HepG2 (cell line): ENCODE results near the gene NUDT13. TPM values are rescaled to one million over a fixed set of nuclear protein-coding genes. Genes with fewer than 3 reads are reported as not detected.
A peak's percentile ranks its signal among the peaks of the same experiment; 100 is the strongest.

Experiments used
- ATAC-seq: fragments of 200-7000 bp; cut with Tn5 transposase; 3 replicates; pipeline ENCODE4 v1.9.1; 2020; ENCODE audit warnings: mild to moderate bottlenecking, moderate library complexity
- BruUV-seq: library from RNA; stranded (reverse); fragments of 400-500 nt; replicated peaks from 2 replicates; lab custom pipeline; 2021; lab: Mats Ljungman, UMichigan
- CTCF ChIA-PET: fragments of 300-600 bp; formaldehyde crosslinking; extraction: SDS; loops from one replicate; lab custom pipeline; 2021; ENCODE audit warnings: low total read pairs, inconsistent platforms, low intra/inter-chr PET ratio; lab: Yijun Ruan, JAX
- POLR2A ChIA-PET: fragments of 350-600 bp; sonication (Branson Sonifier 250); formaldehyde crosslinking; loops from one replicate; lab custom pipeline; 2020; ENCODE audit warnings: antibody characterized with exemption, inconsistent platforms; lab: Yijun Ruan, JAX
- DNase-seq: peaks from one replicate; pipeline ENCODE4 v3.0.0-alpha.2; 2015; ENCODE audit warnings: low spot score
- FAIRE-seq: peaks from 3 replicates; lab custom pipeline; 2011; peaks lifted over from hg19 to GRCh38; lab: Jason Lieb, UNC
- H2AFZ ChIP-seq: one replicate; pipeline ENCODE4 v1.6.1; 2011; ENCODE audit warnings: low read length, inconsistent platforms
- H3K27ac ChIP-seq: fragments of 300-600 bp; 3 replicates; pipeline ENCODE4 v1.8.0; 2011; ENCODE audit warnings: mixed run types, mild to moderate bottlenecking, mixed read lengths, low read length, inconsistent platforms; ENCODE audit not compliant: insufficient read depth; ENCODE audit errors: extremely low read length
- H3K27me3 ChIP-seq, 2 experiments: fragments of 200-600 bp in 1 of 2; 2 replicates in 1 of 2; 3 replicates in 1 of 2; pipeline versions ENCODE4 v1.6.0 to v1.8.0; 2011; ENCODE audit warnings: low read length in 2 of 2, mild to moderate bottlenecking in 2 of 2, moderate library complexity in 2 of 2, inconsistent platforms in 1 of 2; ENCODE audit not compliant: insufficient read depth in 2 of 2, control insufficient read depth in 1 of 2
- H3K36me3 ChIP-seq, 2 experiments: fragments of 200-600 bp in 1 of 2; replicated peaks in 1 of 2; 2 replicates in 1 of 2; 3 replicates in 1 of 2; pipeline versions ENCODE4 v1.5.1 to v1.8.0; 2011; ENCODE audit warnings: low read length in 2 of 2, inconsistent platforms in 1 of 2; ENCODE audit not compliant: insufficient read depth in 2 of 2, control insufficient read depth in 1 of 2
- H3K4me1 ChIP-seq: 2 replicates; pipeline ENCODE4 v1.5.1; 2012; ENCODE audit warnings: low read length, inconsistent platforms; ENCODE audit not compliant: insufficient read depth
- H3K4me2 ChIP-seq: 2 replicates; pipeline ENCODE4 v1.6.0; 2011; ENCODE audit warnings: low read depth, low read length, inconsistent platforms
- H3K4me3 ChIP-seq, 3 experiments: fragments of 200-600 bp in 1 of 3; sonication (generic), shearing (Covaris generic) in 1 of 3; replicated peaks in 1 of 3; 2 replicates each; pipeline ENCODE4 v1.5.1; 2011 to 2016; ENCODE audit warnings: low read length in 3 of 3, inconsistent platforms in 2 of 3, low read depth in 2 of 3, mild to moderate bottlenecking in 2 of 3, control low read depth in 1 of 3, mixed read lengths in 1 of 3; ENCODE audit not compliant: insufficient read depth in 1 of 3
- H3K79me2 ChIP-seq: one replicate; pipeline ENCODE4 v1.6.1; 2011; ENCODE audit warnings: low read length, inconsistent platforms; ENCODE audit not compliant: insufficient read depth
- H3K9ac ChIP-seq: 2 replicates; pipeline ENCODE4 v1.6.0; 2011; ENCODE audit warnings: mild to moderate bottlenecking, low read depth, low read length, inconsistent platforms; ENCODE audit not compliant: insufficient read depth
- H3K9me3 ChIP-seq: 2 replicates; pipeline ENCODE4 v1.5.1; 2012; ENCODE audit warnings: mild to moderate bottlenecking, low read length
- H4K20me1 ChIP-seq: 2 replicates; pipeline ENCODE4 v1.6.0; 2011; ENCODE audit warnings: inconsistent platforms, mild to moderate bottlenecking, low read length, moderate library complexity; ENCODE audit not compliant: insufficient read depth
- KDM5A ChIP-seq: fragments of 200-600 bp; sonication (generic); IDR thresholded peaks from 2 replicates; pipeline ENCODE4 v1.7.0; 2018; ENCODE audit warnings: antibody characterized with exemption, mild to moderate bottlenecking, low read length, borderline replicate concordance
- ZNF274 ChIP-seq: sonication (generic); formaldehyde crosslinking; IDR thresholded peaks from 2 replicates; pipeline ENCODE4 v1.5.1; 2020; ENCODE audit warnings: mild to moderate bottlenecking, missing genetic modification reagents
- ZNF331 ChIP-seq: sonication (generic); formaldehyde crosslinking; IDR thresholded peaks from 2 replicates; pipeline ENCODE4 v1.4.0; 2020; ENCODE audit warnings: missing genetic modification reagents
- WGBS: methylation state at CpG from one replicate; pipeline ENCODE4 v1.1.6; 2017; ENCODE audit warnings: low lambda C conversion rate; 5-methylcytosine and 5-hydroxymethylcytosine counted together
- in situ Hi-C: cut with HindIII; loops from 2 replicates; pipeline ENCODE4 v1.10.0; 2017; ENCODE audit warnings: low pct_unique_long_range_greater_than_20kb; ENCODE audit not compliant: extremely low pct_ligation_motif_present
- intact Hi-C: fragments of 100-400 bp; cut with micrococcal nuclease; formaldehyde crosslinking; loops from one replicate; pipeline ENCODE4 v1.10.0; 2022; ENCODE audit not compliant: unreplicated experiment
- polyA plus RNA-seq, 8 experiments: library from polyadenylated mRNA; depleted of rRNA in 3 of 8; stranded (reverse) in 7 of 8; unstranded in 1 of 8; fragments of >200 nt; fragmentation: Illumina TruSeq in 4 of 8; extraction: Trizol in 4 of 8; gene quantifications; 2 replicates each; pipeline versions ENCODE4 v1.2.1 to v1.2.3, GENCODE V29; 2011 to 2016; ENCODE audit warnings: low read depth in 4 of 8, missing spikeins in 1 of 8, mixed read lengths in 1 of 8; ENCODE audit not compliant: insufficient read depth in 1 of 8
- total RNA-seq, 5 experiments: library from RNA; depleted of rRNA; stranded (reverse); fragments of >200 nt; fragmentation: Illumina TruSeq; extraction: Trizol; gene quantifications; 2 replicates each; pipeline ENCODE4 v1.2.3, GENCODE V29; 2016; ENCODE audit warnings: low read depth in 1 of 5
- TF ChIP-seq, protein P1 (sequence below), 2 experiments: sonication (generic) in 1 of 2; formaldehyde crosslinking in 1 of 2; IDR thresholded peaks; 2 replicates each; pipeline versions ENCODE4 v1.5.1 to v1.6.1; 2011 to 2020; ENCODE audit warnings: borderline replicate concordance in 1 of 2, low read depth in 1 of 2, low read length in 1 of 2, mild to moderate bottlenecking in 1 of 2, missing genetic modification reagents in 1 of 2, moderate library complexity in 1 of 2

Gene NUDT13
- total and polyA plus RNA-seq, 2 of the 13 experiments (the other 11 are each of a cell fraction or from before 2014, with no cell fraction given) = 4.2 to 6.5 TPM

DNA sequence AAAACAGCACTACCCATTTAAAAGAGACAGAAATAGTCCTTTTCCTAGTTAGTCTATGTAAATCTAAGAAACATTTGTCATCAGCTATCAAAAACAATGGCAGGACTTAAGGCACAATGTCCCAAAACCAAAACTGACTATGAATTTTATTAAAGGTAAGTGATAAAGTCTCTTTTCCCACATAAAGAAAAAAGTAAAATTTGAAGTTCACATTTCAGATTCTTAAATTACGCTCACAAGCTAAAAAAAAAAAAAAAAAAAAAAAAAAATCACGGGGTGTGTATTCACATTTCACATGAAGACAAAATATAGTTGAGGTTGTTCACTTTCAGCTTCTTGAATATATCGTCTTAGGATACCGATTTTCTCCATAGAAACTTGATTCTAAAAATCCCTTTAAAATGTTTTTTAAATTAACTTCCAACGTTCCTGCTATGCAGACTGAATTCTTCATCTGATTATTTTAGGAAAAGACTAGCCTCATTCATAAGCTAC lies 15.2 kb upstream of the NUDT13 start:
- peak overlapping the region; percentile 78 for H3K4me2 ChIP-seq
- BruUV-seq = no TSS peak
- no peak overlapping the region for H2AFZ ChIP-seq
- intact Hi-C loops = no loop called here
- CTCF ChIA-PET = interaction anchor here (2.3 kb wide), 1 partner anchor 64 kb away, joined by 15 read pairs; no protein-coding TSS in a partner anchor
- POLR2A ChIA-PET = interaction anchor here (1.2 to 6.7 kb wide), 5 partner anchors 14 to 73 kb away, joined by 4 to 72 read pairs (median 12); partner anchors contain the start of genes ECD, FAM149B1 and NUDT13
- FAIRE-seq = no peak
- H3K9ac ChIP-seq = peak overlapping the region; percentile 94
- DNase-seq = no peak
- TF ChIP-seq KDM5A (0 out of 2 replicates have a peak, but pooled peaks have one; percentile 10), ZNF331 (CRISPR knock-in tag) (no peak), ZNF274 (CRISPR knock-in tag) (no peak)
- TF ChIP-seq, protein P1, sequence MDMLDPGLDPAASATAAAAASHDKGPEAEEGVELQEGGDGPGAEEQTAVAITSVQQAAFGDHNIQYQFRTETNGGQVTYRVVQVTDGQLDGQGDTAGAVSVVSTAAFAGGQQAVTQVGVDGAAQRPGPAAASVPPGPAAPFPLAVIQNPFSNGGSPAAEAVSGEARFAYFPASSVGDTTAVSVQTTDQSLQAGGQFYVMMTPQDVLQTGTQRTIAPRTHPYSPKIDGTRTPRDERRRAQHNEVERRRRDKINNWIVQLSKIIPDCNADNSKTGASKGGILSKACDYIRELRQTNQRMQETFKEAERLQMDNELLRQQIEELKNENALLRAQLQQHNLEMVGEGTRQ (IDR thresholded peaks at IDR 0.05; ENCODE audit: low read depth, low read length) = no peak
- TF ChIP-seq, protein P1 (CRISPR knock-in tag; IDR thresholded peaks at IDR 0.05; ENCODE audit: borderline replicate concordance) = no peak
- TF ChIP-seq, all 625 proteins: peak for 1
- Histone ChIP-seq H4K20me1 (peaks cover 45% of the 10 kb centered on the region), H3K9me3 (no peaks in the 10 kb centered on the region), H3K79me2 (peaks cover 63% of the 10 kb centered on the region), H3K27ac (peak overlapping the region; percentile 84), H3K36me3 (peaks cover 0 to 5% of the 10 kb centered on the region in 2 experiments; a peak in 2 of 5 replicates), H3K4me1 (peaks cover 46% of the 10 kb centered on the region), H3K4me3 (peak overlapping the region; percentile 97 to 100 (median 99)), H3K27me3 (no peaks in the 10 kb centered on the region; a peak in 1 of 5 replicates)
- no peak for ATAC-seq
- in situ Hi-C loops = no loop called here
- WGBS = 2% methylated on average over 5 of the region's 5 CpGs
